PFSK-1 (cell line): ENCODE measurements around the gene TPBGL.

ENCODE experiments used
- FOXP2 ChIP-seq: optimal IDR thresholded peaks from 2 replicates; pipeline ENCODE3; 2011; ENCODE audit warnings: borderline replicate concordance, control low read depth, inconsistent platforms; ENCODE audit not compliant: insufficient read depth; ENCODE audit errors: extremely low read length, extremely low read depth
- POLR2AphosphoS5 ChIP-seq: IDR thresholded peaks from 2 replicates; pipeline ENCODE4 v1.6.1; 2012; ENCODE audit warnings: low read depth, mild to moderate bottlenecking, control low read depth, low read length, moderate library complexity
- REST ChIP-seq, 2 experiments: IDR thresholded peaks; 2 replicates each; pipeline versions ENCODE4 v1.6.1 to v1.8.0; 2011 to 2012; ENCODE audit warnings: low read depth in 2 of 2, low read length in 2 of 2, control low read depth in 1 of 2, inconsistent platforms in 1 of 2, mild to moderate bottlenecking in 1 of 2, moderate library complexity in 1 of 2; ENCODE audit not compliant: insufficient read depth in 1 of 2
- SIN3A ChIP-seq: IDR thresholded peaks from 2 replicates; pipeline ENCODE4 v1.6.1; 2012; ENCODE audit warnings: mild to moderate bottlenecking, low read length, moderate library complexity, borderline replicate concordance; ENCODE audit not compliant: insufficient read depth
- TAF1 ChIP-seq: IDR thresholded peaks from 2 replicates; pipeline ENCODE4 v1.6.1; 2012; ENCODE audit warnings: low read length, control low read depth, borderline replicate concordance; ENCODE audit not compliant: insufficient read depth

TPBGL gene

DNA sequence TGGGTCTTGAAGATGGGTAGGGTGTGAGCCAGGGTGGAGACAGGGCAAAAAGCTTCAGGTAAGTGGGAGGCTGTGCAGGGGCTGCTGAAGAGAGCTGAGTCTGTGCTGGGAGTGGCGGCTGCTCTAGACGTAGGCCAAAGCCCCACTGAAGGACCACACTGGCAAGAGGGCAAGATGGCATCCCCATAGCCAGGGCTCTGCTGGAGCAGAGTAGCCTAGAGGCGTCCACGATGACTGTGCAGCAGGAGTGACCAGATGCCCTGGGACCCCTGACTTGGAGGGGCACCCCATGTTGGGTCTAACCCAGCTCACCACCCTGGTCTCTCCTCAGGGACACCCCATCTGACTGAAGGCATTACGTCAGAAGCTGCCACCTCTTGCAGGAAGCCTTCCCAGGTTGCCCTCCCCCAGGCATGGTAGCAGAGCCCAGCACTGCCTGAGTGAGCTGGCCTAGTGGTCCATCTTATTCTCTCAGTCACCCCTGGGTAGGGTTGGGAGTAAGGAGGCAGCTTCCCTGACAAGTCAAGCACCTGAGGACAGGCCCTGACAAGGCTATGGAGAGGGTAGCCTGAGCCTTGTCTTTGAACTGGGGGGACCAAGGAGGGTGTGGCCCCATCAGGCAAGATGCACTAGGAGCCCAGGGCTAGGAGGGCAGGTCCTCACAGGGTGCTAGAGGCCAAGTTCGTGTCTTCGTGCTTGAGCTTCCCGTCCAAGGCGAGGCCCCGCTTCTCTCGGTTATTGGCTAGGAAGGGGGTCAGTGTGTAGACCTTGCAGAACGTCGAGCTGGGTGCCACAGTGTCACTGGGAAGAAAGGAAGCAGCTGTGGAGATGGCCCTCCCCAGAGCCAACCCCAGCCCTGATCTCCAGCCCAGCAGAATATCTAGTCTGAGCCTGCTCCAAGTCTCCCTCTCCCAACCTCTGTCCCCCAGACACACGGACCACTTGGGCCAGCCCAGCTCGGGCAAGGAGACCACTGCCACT, 33.1 kb downstream of the TPBGL start:
- no peak for TF ChIP-seq FOXP2
- TF ChIP-seq SIN3A: no peak
- TF ChIP-seq TAF1: no peak
- TF ChIP-seq REST (IDR thresholded peaks at IDR 0.05; ENCODE audit: insufficient read depth in 1 of 2, low read depth in 2 of 2, low read length in 2 of 2): no peak
- no peak for TF ChIP-seq POLR2AphosphoS5

GRCh38 chr11:75275581-75275980, 35.0 kb downstream of the TPBGL start:
- TF ChIP-seq SIN3A (no peak), FOXP2 (peak; percentile 76)

DNA sequence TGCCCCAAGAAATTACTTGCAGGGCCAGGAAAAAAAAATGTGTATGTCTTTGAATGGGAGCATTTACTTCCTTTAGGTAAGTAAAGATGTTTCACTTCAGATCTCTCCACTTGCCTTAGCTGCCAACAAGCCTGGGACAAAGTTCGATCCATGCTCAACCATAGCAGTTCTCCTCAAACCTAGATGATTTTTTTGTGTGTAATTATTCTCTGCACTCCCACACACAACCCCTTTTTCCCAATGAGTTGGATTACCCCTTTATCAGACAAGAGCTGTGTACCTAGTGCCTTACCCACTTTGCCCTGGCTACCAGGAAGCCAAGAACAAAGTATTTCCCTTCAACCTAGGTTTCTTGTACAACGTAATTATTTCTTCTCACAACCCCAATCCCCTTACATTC, 35.6 kb downstream of the TPBGL start:
- no peak for TF ChIP-seq SIN3A
- no peak for TF ChIP-seq REST (IDR thresholded peaks at IDR 0.05; ENCODE audit: insufficient read depth in 1 of 2, low read depth in 2 of 2, low read length in 2 of 2)
- no peak for TF ChIP-seq POLR2AphosphoS5

DNA sequence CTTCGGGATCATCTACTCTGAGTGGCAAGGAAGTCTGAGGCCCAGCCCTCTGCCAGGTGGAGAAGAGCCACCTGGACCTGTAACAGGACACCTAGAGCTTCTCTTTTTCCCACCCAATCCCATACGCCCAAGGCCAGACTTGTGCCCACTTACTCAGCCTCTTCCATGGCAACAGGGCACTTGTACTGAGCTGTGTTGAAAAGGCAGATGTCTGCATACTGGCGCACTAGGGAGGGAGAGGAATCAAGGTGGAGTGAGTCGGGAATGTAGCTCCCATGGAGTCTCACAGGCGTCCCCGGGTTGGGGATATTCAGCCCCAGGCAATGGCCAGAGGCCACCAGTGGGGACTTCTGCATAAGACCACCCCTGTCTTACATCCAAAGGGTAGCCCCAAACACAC, 36.1 kb downstream of the TPBGL start:
- TF ChIP-seq REST (IDR thresholded peaks at IDR 0.05; ENCODE audit: insufficient read depth in 1 of 2, low read depth in 2 of 2, low read length in 2 of 2) (no peak), SIN3A (no peak), TAF1 (no peak), POLR2AphosphoS5 (no peak), FOXP2 (no peak)

DNA sequence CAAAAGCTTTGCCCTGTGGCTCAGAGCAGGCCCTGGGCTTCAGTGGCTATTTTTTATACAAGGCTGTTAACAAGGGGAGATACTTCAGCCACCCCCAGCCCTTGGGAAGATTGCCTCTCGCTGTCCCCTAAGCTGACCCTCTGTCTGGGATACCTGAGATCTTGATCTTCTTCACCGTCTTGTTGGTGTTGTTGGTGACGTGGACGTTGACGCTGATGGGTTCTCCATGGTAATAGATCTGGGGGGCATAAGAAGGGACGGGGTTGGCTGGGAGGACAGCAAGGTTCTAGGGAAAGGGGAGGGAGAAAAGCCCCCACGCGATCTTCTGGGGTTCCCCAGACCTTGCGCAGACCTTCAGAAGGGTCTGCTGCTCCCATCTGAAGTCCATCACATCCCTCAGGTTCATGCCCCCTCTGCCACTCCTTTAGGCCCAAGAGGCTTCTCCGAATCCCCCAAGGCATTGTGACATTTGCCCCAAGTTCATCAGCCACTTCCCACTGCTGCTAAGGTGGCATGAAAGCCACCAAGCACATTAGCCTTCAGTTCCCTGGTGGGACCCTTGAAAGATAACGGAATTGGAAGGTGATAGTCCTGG, 36.7 kb downstream of the TPBGL start:
- no peak for TF ChIP-seq REST (IDR thresholded peaks at IDR 0.05; ENCODE audit: insufficient read depth in 1 of 2, low read depth in 2 of 2, low read length in 2 of 2)
- no peak for TF ChIP-seq FOXP2
- TF ChIP-seq TAF1: no peak
- no peak for TF ChIP-seq SIN3A
- TF ChIP-seq POLR2AphosphoS5: no peak
